ENCODE data around the gene HDDC3.

DNA sequence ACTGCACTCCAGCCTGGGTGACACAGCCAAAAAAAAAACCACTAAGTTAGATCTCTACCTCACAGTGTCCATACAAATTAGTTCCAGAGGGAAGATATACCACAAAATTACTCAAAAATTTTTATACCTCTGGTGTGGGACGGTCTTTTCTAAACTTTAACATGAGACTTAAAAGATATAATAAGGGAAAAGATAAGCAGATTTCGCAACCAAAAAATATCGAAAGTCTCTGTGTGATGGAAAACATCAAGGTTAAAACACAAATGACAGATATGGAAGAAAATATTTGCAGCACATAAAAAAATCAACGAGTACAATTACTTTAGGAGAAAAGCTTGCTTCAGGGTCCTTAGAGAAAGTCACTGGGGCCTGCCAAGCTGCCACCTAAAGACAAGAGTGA is 10.5 kb downstream of the HDDC3 start:
- TF ChIP-seq, protein P1, sequence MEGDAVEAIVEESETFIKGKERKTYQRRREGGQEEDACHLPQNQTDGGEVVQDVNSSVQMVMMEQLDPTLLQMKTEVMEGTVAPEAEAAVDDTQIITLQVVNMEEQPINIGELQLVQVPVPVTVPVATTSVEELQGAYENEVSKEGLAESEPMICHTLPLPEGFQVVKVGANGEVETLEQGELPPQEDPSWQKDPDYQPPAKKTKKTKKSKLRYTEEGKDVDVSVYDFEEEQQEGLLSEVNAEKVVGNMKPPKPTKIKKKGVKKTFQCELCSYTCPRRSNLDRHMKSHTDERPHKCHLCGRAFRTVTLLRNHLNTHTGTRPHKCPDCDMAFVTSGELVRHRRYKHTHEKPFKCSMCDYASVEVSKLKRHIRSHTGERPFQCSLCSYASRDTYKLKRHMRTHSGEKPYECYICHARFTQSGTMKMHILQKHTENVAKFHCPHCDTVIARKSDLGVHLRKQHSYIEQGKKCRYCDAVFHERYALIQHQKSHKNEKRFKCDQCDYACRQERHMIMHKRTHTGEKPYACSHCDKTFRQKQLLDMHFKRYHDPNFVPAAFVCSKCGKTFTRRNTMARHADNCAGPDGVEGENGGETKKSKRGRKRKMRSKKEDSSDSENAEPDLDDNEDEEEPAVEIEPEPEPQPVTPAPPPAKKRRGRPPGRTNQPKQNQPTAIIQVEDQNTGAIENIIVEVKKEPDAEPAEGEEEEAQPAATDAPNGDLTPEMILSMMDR (conservative IDR thresholded peaks at IDR 0.05) = no peak
- TF ChIP-seq ZFX (IDR thresholded peaks at IDR 0.05) = no peak
